Brain microvascular endothelial cell (primary cell): ENCODE results near the gene TNRC6B.

Experiments
- DNase-seq: peaks from one replicate; pipeline ENCODE4 v3.0.0-alpha.2; 2020
- H3K27ac ChIP-seq: fragments of 250-450 bp; sonication (Bioruptor Pico); 2 replicates; pipeline ENCODE4 v1.5.1; 2020; ENCODE audit warnings: mild to moderate bottlenecking, moderate library complexity
- H3K27me3 ChIP-seq: fragments of 250-450 bp; sonication (Bioruptor Pico); replicated peaks from 2 replicates; pipeline ENCODE4 v1.5.1; 2020; ENCODE audit warnings: mild to moderate bottlenecking
- H3K36me3 ChIP-seq: fragments of 250-450 bp; sonication (Bioruptor Pico); replicated peaks from 2 replicates; pipeline ENCODE4 v1.5.1; 2020; ENCODE audit warnings: mild to moderate bottlenecking
- H3K4me3 ChIP-seq: 2 replicates; pipeline ENCODE4 v1.5.1; 2011; ENCODE audit warnings: low read depth, mild to moderate bottlenecking, control low read depth, low read length, moderate library complexity
- in situ Hi-C: cut with HindIII; loops from 2 replicates; pipeline ENCODE4 v1.10.0; 2017; ENCODE audit warnings: low sequenced_read_pairs, low pct_ligation_motif_present
- TF ChIP-seq, protein P1 (sequence below): IDR thresholded peaks from 2 replicates; pipeline ENCODE4 v1.5.1; 2011; ENCODE audit warnings: low read depth, mild to moderate bottlenecking, moderate library complexity, low read length, control low read depth, inconsistent platforms; ENCODE audit errors: missing control alignments

Gene TNRC6B

DNA sequence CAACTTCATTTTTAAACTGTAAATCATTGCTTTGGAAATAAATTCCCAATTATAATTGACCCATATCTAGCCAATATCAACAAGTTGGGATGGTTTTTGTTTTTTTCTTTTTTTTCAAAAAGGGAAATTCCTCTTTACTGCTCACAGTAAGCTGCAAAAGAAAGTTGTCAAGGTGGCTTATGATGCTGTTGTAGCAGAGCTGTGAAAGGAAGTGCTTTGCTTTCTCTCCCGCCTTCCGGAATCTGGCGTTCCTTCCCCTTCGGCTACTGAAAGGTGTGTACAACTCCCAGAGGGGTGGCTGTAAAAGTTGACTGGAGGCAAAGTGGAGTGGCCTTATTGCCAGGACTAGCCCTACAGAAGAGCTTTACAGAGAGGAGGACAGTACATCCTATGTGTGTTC is 152.4 kb downstream of the TNRC6B start:
- no peak for DNase-seq
- no peak overlapping the region for H3K4me3 ChIP-seq
- in situ Hi-C loops: no loop called here
- H3K36me3 ChIP-seq: no peaks in the 10 kb centered on the region
- H3K27ac ChIP-seq: no peak overlapping the region
- no peaks in the 10 kb centered on the region for H3K27me3 ChIP-seq
- TF ChIP-seq, protein P1, sequence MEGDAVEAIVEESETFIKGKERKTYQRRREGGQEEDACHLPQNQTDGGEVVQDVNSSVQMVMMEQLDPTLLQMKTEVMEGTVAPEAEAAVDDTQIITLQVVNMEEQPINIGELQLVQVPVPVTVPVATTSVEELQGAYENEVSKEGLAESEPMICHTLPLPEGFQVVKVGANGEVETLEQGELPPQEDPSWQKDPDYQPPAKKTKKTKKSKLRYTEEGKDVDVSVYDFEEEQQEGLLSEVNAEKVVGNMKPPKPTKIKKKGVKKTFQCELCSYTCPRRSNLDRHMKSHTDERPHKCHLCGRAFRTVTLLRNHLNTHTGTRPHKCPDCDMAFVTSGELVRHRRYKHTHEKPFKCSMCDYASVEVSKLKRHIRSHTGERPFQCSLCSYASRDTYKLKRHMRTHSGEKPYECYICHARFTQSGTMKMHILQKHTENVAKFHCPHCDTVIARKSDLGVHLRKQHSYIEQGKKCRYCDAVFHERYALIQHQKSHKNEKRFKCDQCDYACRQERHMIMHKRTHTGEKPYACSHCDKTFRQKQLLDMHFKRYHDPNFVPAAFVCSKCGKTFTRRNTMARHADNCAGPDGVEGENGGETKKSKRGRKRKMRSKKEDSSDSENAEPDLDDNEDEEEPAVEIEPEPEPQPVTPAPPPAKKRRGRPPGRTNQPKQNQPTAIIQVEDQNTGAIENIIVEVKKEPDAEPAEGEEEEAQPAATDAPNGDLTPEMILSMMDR: no peak

DNA sequence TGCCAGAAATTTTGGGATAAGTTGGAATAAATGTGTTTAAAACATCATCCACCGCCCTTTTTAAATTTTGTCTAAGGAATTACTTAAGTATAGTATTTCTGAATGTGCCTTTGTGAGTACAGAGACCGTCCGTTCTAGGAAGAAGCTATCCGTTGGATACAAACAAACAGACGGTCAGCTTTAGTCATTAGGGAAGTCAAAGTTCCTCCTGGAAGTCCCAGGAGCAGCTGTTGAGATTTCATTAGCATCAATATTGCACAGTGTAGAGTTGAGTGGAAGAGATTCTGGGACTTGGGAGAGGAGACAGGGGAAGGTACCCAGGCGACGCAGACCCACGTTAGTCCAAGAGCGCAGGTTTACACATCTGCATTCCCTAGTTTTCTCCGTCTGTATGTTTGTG is 152.9 kb downstream of the TNRC6B start:
- TF ChIP-seq, protein P1: no peak
- no peak overlapping the region for H3K27ac ChIP-seq
- H3K4me3 ChIP-seq: no peak overlapping the region
- H3K36me3 ChIP-seq: no peaks in the 10 kb centered on the region
- in situ Hi-C loops: no loop called here
- H3K27me3 ChIP-seq: no peaks in the 10 kb centered on the region
- no peak for DNase-seq

DNA sequence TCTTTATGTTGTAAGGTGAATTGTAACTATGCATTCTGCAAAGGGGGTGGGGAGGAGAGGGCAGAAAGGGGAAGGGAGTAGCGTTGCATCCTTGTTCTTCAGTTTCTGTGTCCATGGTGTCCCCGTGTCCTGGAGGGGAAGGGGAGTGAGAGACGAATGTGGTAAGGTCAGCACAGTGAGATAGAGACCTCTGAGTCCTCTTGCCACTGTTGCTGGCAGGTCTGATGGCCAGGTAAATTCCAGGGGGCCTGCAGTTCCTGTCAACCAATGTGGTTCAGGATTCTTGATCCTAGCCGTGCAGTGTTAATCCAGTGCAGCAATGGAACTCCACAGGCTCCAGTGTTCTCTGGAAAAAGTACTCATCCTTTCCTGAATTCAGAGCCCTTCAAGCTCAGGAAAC is 154.0 kb downstream of the TNRC6B start:
- Histone ChIP-seq H3K36me3 (no peaks in the 10 kb centered on the region), H3K4me3 (no peak overlapping the region), H3K27me3 (no peaks in the 10 kb centered on the region), H3K27ac (no peak overlapping the region)
- DNase-seq: no peak
- TF ChIP-seq, protein P1: no peak
- in situ Hi-C loops: no loop called here

DNA sequence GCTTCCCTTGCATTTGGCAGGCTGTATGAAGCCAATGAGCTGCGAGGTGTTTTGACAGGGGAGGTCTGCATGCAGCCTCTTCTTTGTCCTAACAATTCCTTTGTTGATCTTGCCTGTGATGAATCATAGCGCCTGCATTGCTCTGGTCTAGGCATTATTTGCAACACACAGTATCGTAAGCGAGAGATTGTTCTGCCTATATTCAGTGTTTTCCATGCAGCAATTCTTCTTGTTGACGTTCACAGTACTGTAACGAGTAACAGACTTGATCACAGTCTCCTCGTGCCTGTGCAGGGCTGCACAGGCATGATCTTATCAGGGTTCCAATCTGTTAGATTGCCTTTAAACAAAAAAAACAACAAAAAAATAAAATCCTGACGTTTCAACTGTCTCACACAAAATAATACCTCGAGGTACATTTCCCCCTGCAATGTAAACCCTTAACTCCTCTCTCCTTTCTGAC is 154.6 kb downstream of the TNRC6B start:
- in situ Hi-C loops: no loop called here
- no peaks in the 10 kb centered on the region for H3K27me3 ChIP-seq
- DNase-seq: peak; percentile 72
- no peak overlapping the region for H3K27ac ChIP-seq
- no peaks in the 10 kb centered on the region for H3K36me3 ChIP-seq
- TF ChIP-seq, protein P1: no peak
- no peak overlapping the region for H3K4me3 ChIP-seq

DNA sequence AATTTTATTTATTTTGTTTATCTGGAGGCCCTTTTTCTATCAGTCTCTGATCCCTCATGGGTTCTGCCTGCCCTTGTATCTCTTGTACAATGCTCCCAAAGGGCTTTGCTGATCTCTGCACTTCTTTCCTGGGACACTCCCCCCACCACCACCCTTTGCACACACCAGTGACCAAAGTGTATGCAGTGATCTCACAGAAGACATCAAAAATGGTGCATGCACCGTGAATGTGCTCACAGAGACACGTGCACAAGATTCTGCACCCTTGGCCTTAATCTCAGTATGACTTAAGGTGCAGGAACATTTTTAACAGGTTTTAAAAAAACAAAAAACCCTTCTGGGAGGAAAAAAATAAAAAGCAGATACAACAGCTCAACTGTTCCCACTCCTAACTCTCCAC is 156.3 kb downstream of the TNRC6B start:
- TF ChIP-seq, protein P1: no peak
- Histone ChIP-seq H3K36me3 (no peaks in the 10 kb centered on the region), H3K4me3 (no peak overlapping the region), H3K27me3 (no peaks in the 10 kb centered on the region), H3K27ac (no peak overlapping the region)
- DNase-seq: no peak
- in situ Hi-C loops: no loop called here

DNA sequence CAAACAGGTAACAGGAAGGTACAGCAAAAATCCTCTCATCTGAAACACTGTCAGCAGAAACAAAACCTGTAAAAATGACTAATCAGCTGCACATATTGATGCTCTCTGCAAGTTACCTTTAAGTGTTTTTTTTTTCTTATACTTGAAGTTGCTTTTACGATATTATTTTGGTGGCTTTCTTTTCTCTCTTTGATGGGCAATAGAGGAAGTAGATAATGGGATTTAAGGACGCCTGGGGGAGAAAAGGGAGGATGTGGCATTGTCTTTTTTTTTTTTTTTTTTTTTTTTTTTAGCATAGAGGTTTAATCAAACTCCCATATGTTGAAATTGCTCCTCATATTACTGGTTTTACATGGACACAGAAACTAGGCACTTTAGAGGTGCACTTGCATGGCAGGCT is 157.2 kb downstream of the TNRC6B start:
- Histone ChIP-seq H3K27ac (no peak overlapping the region), H3K36me3 (no peaks in the 10 kb centered on the region), H3K4me3 (no peak overlapping the region), H3K27me3 (no peaks in the 10 kb centered on the region)
- TF ChIP-seq, protein P1: no peak
- in situ Hi-C loops: no loop called here
- no peak for DNase-seq
